ENCODE measurements around the gene HOXB5. TPM values are rescaled to one million over a fixed set of nuclear protein-coding genes. Genes with fewer than 3 reads are reported as not detected.

HOXB5 gene
- total and polyA plus RNA-seq, 3 donors from 2014 or later = 0.50 to 1.7 (median 0.71) TPM

GRCh38 chr17:48592057-48592514, 1.5 kb downstream of the HOXB5 start:
- H3K9me3 ChIP-seq = no peaks in the 10 kb centered on the region
- no peaks in the 10 kb centered on the region for H3K27me3 ChIP-seq
- TF ChIP-seq, protein P1, sequence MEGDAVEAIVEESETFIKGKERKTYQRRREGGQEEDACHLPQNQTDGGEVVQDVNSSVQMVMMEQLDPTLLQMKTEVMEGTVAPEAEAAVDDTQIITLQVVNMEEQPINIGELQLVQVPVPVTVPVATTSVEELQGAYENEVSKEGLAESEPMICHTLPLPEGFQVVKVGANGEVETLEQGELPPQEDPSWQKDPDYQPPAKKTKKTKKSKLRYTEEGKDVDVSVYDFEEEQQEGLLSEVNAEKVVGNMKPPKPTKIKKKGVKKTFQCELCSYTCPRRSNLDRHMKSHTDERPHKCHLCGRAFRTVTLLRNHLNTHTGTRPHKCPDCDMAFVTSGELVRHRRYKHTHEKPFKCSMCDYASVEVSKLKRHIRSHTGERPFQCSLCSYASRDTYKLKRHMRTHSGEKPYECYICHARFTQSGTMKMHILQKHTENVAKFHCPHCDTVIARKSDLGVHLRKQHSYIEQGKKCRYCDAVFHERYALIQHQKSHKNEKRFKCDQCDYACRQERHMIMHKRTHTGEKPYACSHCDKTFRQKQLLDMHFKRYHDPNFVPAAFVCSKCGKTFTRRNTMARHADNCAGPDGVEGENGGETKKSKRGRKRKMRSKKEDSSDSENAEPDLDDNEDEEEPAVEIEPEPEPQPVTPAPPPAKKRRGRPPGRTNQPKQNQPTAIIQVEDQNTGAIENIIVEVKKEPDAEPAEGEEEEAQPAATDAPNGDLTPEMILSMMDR (IDR thresholded peaks at IDR 0.05) = no peak
- TF ChIP-seq POLR2A (IDR thresholded peaks at IDR 0.05) = no peak
- no peak overlapping the region for H3K4me3 ChIP-seq
- intact Hi-C loops (cut with DNase I; ENCODE audit: low total_unique reads) = loop anchor here (10.0 kb wide), 1 partner anchor 97 kb away; no protein-coding TSS in a partner anchor
- no peak overlapping the region for H3K27ac ChIP-seq
- no peaks in the 10 kb centered on the region for H3K4me1 ChIP-seq
- H3K36me3 ChIP-seq (ENCODE audit: low read depth, missing control alignments) = no peaks in the 10 kb centered on the region
- 14 to 23% methylated on average over 18 to 33 of the region's 33 CpGs for WGBS, 2 donors
- DNase-seq = no peak

GRCh38 chr17:48591255-48592056, 2.1 kb downstream of the HOXB5 start:
- Histone ChIP-seq H3K4me3 (no peak overlapping the region), H3K36me3 (ENCODE audit: low read depth, missing control alignments) (no peaks in the 10 kb centered on the region), H3K4me1 (no peaks in the 10 kb centered on the region), H3K9me3 (no peaks in the 10 kb centered on the region), H3K27ac (no peak overlapping the region), H3K27me3 (no peaks in the 10 kb centered on the region)
- 69 to 77% methylated on average over 10 of the region's 10 CpGs for WGBS, 2 donors
- TF ChIP-seq, protein P1 (IDR thresholded peaks at IDR 0.05) = no peak
- TF ChIP-seq POLR2A (IDR thresholded peaks at IDR 0.05) = no peak
- no peak for DNase-seq
- intact Hi-C loops (cut with DNase I; ENCODE audit: low total_unique reads) = loop anchor here (10.0 kb wide), 1 partner anchor 97 kb away; no protein-coding TSS in a partner anchor

DNA sequence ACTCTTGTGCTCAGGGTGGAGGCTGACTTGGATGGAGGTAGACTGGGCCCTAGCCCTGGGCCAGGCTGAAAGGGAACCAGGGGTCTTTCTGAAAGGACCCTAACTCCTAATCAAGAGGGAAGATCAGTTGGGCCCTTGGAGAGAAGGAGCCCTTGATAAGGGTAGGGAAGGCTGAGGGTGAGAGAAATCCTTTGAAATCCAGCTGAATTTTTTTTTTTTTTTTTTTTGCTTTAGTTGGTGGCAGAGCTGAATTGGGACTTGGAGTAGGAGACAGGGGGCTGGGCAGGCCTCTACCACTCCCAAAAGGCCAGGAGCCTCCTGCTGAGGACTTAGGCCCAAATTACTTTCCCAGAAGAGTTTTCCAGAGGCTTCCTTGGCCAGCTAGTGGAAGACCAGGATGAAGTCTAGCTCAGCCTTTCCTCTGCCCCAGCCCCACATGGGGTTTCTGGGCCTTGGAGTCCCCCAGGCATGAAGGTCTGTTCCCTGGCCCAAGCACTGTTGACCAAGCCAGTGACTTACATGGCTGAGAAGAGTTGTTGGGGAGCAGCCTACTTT, 2.9 kb downstream of the HOXB5 start:
- peaks cover 5% of the 10 kb centered on the region for H3K4me1 ChIP-seq
- no peak overlapping the region for H3K27ac ChIP-seq
- H3K9me3 ChIP-seq = no peaks in the 10 kb centered on the region
- H3K4me3 ChIP-seq = no peak overlapping the region
- intact Hi-C loops (cut with DNase I; ENCODE audit: low total_unique reads) = loop anchor here (10.0 kb wide), 1 partner anchor 96 kb away; no protein-coding TSS in a partner anchor
- H3K27me3 ChIP-seq = no peaks in the 10 kb centered on the region
- TF ChIP-seq, protein P1 (IDR thresholded peaks at IDR 0.05) = no peak
- no peak for TF ChIP-seq POLR2A (IDR thresholded peaks at IDR 0.05)
- no peak for DNase-seq
- no peaks in the 10 kb centered on the region for H3K36me3 ChIP-seq (ENCODE audit: low read depth, missing control alignments)

DNA sequence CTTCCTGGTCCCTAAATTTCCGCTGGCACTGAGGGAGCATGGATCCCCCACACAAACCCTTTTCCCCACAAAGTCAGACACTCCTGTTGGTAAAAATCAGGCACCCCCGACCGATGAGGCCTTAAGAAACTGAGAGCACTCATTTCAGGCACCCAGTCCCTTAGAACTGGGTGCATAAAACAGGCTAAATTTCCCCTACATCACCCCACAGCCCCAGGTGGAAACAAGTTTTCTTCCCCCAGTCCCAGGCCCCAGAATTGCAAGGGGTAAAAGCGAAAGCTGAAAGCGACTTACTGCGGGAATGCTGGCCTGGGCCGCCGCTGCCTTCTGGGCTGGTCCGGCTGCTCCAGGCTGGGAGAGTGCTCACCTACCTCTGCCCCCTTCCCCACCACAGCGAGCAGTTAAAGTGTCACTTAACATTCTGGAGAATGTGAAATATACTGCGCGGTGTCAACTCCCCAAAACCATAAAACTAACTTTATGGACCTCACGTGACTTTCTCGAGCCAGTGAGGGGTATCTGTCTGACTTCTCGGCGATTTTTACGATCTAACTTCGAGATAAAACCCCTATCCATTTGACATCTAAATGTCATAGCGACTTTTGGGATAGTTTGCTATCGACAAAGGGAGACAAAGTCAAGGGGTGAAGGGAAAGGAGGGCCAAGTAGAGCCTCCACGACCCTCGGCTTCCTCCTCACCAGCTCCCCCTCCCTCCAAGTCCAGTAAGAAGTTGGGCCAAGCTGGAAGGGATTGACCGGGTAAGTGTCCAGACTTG, 3.6 kb downstream of the HOXB5 start, which contains the start of gene HOXB3:
Gene HOXB3 (minus strand): TSS at position 411 of the 776 bp plus-strand sequence. CDS start 37,767 bp downstream, outside the sequence.
- intact Hi-C loops (cut with DNase I; ENCODE audit: low total_unique reads) = loop anchor here (10.0 kb wide), 1 partner anchor 95 kb away; no protein-coding TSS in a partner anchor
- no peaks in the 10 kb centered on the region for H3K9me3 ChIP-seq
- no peaks in the 10 kb centered on the region for H3K36me3 ChIP-seq (ENCODE audit: low read depth, missing control alignments)
- H3K27ac ChIP-seq = no peak within 1 kb of the TSS
- WGBS, 2 donors = 56 to 57% methylated on average over 23 of the region's 23 CpGs
- H3K4me1 ChIP-seq = peaks cover 8% of the 10 kb centered on the region
- no peak for DNase-seq
- TF ChIP-seq, protein P1 (IDR thresholded peaks at IDR 0.05) = no peak
- no peak within 1 kb of the TSS for H3K4me3 ChIP-seq
- H3K27me3 ChIP-seq = no peaks in the 10 kb centered on the region

All from testis (tissue), 3 donors.